Measurements from ENCODE around the gene MID1. TPM values are rescaled to one million over a fixed set of nuclear protein-coding genes. Genes with fewer than 3 reads are reported as not detected.

MID1 gene
- total RNA-seq, 2 experiments from 2014 or later, result 0.28 to 0.70 TPM

DNA sequence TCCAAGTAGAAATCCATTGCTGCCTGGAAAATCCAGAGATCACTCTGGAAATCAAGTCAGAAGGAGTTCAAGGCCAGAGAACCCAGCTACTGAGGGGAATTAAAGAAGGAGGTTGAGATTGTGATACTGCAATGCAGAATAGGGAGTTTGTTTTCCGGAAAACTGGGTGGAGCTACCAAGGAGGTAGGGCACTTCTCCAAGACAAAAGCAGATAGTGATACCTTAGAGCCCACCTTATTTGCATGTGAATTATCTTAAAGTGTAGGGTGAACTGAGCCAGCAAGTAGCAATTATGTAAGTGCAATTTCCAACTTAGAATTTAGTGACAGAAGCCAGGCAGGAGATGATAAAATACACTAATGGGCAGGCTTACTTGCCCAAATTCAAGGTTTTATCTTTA is 178.9 kb downstream of the MID1 start:
- H3K9me3 Mint-ChIP-seq, result no peaks in the 10 kb centered on the region
- H3K4me1 Mint-ChIP-seq, result no peaks in the 10 kb centered on the region
- H3K4me3 Mint-ChIP-seq, result no peak overlapping the region
- H3K27ac Mint-ChIP-seq, result no peak overlapping the region
- no peaks in the 10 kb centered on the region for H3K36me3 Mint-ChIP-seq
- no peak for DNase-seq
- peaks cover 5% of the 10 kb centered on the region for H3K27me3 Mint-ChIP-seq

- H3K27ac Mint-ChIP-seq, result no peak overlapping the region
- no peaks in the 10 kb centered on the region for H3K27me3 Mint-ChIP-seq
- no peaks in the 10 kb centered on the region for H3K36me3 Mint-ChIP-seq
- DNase-seq, result no peak
- no peak overlapping the region for H3K4me3 Mint-ChIP-seq
- H3K4me1 Mint-ChIP-seq, result no peaks in the 10 kb centered on the region
- no peaks in the 10 kb centered on the region for H3K9me3 Mint-ChIP-seq
Measured at GRCh38 chrX:10433296-10433965, 187.0 kb downstream of the MID1 start.

GRCh38 chrX:10429908-10430307 is 190.5 kb downstream of the MID1 start:
- DNase-seq, result no peak
- Mint-ChIP-seq H3K9me3 (no peaks in the 10 kb centered on the region), H3K4me1 (no peaks in the 10 kb centered on the region), H3K27me3 (no peaks in the 10 kb centered on the region), H3K27ac (no peak overlapping the region), H3K4me3 (no peak overlapping the region), H3K36me3 (no peaks in the 10 kb centered on the region)

DNA sequence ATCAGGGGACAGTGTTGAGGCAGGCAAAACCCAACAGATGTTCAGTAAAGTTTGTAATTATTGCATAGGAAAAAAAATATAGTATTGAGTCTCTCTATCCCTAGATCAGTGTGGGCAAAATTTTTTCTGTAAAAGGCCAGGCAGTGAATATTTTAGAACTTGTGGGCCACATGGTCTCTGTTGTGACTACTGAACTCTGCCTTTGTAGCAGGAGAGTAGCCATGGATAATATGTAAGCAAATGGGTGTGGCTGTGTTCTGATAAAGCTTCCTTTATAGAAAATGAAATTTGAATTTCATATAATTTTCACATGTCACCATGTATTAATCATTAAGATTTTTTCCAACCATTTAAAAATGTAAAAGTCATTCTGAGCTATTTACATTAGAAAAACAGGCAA is 193.1 kb downstream of the MID1 start:
- no peak overlapping the region for H3K27ac Mint-ChIP-seq
- no peaks in the 10 kb centered on the region for H3K4me1 Mint-ChIP-seq
- H3K9me3 Mint-ChIP-seq, result no peaks in the 10 kb centered on the region
- no peak overlapping the region for H3K4me3 Mint-ChIP-seq
- no peak for DNase-seq
- no peaks in the 10 kb centered on the region for H3K36me3 Mint-ChIP-seq
- H3K27me3 Mint-ChIP-seq, result no peaks in the 10 kb centered on the region

GRCh38 chrX:10423716-10424115 is 196.7 kb downstream of the MID1 start:
- H3K27me3 Mint-ChIP-seq, result no peaks in the 10 kb centered on the region
- H3K9me3 Mint-ChIP-seq, result no peaks in the 10 kb centered on the region
- H3K27ac Mint-ChIP-seq, result no peak overlapping the region
- no peaks in the 10 kb centered on the region for H3K36me3 Mint-ChIP-seq
- no peak overlapping the region for H3K4me3 Mint-ChIP-seq
- no peak for DNase-seq
- H3K4me1 Mint-ChIP-seq, result no peaks in the 10 kb centered on the region

GRCh38 chrX:10420134-10420533 is 200.3 kb downstream of the MID1 start:
- Mint-ChIP-seq H3K27ac (no peak overlapping the region), H3K36me3 (no peaks in the 10 kb centered on the region), H3K27me3 (no peaks in the 10 kb centered on the region), H3K4me3 (no peak overlapping the region), H3K4me1 (no peaks in the 10 kb centered on the region), H3K9me3 (no peaks in the 10 kb centered on the region)
- no peak for DNase-seq

GRCh38 chrX:10416424-10416823 is 204.0 kb downstream of the MID1 start:
- Mint-ChIP-seq H3K36me3 (no peaks in the 10 kb centered on the region), H3K9me3 (no peaks in the 10 kb centered on the region), H3K27me3 (no peaks in the 10 kb centered on the region), H3K27ac (no peak overlapping the region), H3K4me3 (no peak overlapping the region), H3K4me1 (no peaks in the 10 kb centered on the region)
- DNase-seq, result no peak

DNA sequence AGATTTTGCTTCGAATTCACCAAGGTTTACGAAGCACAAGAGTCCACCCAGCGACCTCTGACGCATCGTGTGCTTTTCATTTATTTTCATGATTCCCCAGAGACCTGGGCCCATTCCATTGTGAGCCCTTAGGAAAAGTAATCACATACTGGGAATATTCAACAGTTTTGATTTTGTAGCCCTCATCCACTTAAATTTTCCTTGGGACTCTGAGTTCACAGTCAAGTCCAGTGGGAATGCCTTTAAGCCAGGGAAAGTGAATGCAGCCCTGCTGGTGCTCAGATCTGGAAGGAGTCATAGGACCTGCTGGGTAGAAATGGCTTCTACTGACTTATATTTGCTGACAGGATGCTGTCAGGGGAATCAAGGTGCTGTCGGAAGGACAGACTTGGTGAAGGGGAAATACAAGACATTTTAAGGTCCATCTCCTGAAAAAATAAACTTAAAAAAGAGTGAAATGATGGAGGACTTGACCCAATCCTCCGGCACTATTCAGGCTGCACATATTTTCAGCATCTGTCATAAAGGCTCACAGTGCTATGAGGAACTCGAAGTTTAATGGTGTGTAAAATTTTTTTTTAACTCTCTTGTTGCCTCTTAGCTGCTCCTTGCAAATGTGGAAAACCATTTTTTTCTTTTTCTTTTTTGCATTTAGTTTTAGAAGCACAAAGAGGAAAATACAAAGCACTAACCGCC is 204.9 kb downstream of the MID1 start:
- no peaks in the 10 kb centered on the region for H3K36me3 Mint-ChIP-seq
- no peak for DNase-seq
- no peaks in the 10 kb centered on the region for H3K4me1 Mint-ChIP-seq
- H3K9me3 Mint-ChIP-seq, result no peaks in the 10 kb centered on the region
- no peak overlapping the region for H3K27ac Mint-ChIP-seq
- no peaks in the 10 kb centered on the region for H3K27me3 Mint-ChIP-seq
- H3K4me3 Mint-ChIP-seq, result no peak overlapping the region

- no peaks in the 10 kb centered on the region for H3K36me3 Mint-ChIP-seq
- DNase-seq, result no peak
- H3K9me3 Mint-ChIP-seq, result no peaks in the 10 kb centered on the region
- no peaks in the 10 kb centered on the region for H3K27me3 Mint-ChIP-seq
- H3K27ac Mint-ChIP-seq, result no peak overlapping the region
- H3K4me3 Mint-ChIP-seq, result no peak overlapping the region
- H3K4me1 Mint-ChIP-seq, result no peaks in the 10 kb centered on the region
Measured at GRCh38 chrX:10414862-10415261, 205.5 kb downstream of the MID1 start.

DNA sequence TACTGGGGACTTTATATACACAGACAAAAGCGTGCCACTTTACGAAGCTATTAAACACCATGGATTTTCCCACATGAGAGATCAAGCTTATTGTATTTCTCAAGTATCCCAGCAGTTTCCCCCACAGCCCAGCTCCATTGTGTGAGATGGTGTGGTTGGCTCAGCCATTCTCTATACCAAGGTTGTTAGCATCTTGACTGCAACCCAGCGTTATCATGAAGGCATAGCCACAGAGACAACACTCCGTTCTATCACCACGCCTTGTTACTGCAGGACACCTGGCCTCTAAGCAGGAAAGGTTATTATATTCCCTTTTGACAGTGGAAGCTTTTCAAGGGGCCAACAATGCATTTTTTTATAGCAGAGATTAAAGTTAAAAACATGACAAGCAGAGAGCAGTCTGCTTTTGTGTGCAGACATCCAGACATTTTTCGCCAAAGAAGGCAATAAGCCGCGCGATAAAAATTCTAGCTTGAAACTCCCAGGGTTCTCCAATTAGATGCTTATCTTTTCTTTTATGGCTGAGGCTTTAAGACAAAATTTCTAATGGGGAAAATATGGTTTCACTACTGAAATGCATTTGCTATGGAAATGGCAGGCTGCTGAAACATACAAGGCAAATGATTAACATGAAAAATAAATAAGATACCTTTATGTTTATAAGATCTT is 206.1 kb downstream of the MID1 start:
- H3K4me3 Mint-ChIP-seq, result no peak overlapping the region
- no peaks in the 10 kb centered on the region for H3K27me3 Mint-ChIP-seq
- DNase-seq, result no peak
- H3K36me3 Mint-ChIP-seq, result no peaks in the 10 kb centered on the region
- H3K4me1 Mint-ChIP-seq, result no peaks in the 10 kb centered on the region
- no peak overlapping the region for H3K27ac Mint-ChIP-seq
- H3K9me3 Mint-ChIP-seq, result no peaks in the 10 kb centered on the region

GRCh38 chrX:10404436-10404835 is 215.9 kb downstream of the MID1 start:
- Mint-ChIP-seq H3K4me1 (no peaks in the 10 kb centered on the region), H3K9me3 (peaks cover 1% of the 10 kb centered on the region), H3K27me3 (no peaks in the 10 kb centered on the region), H3K36me3 (no peaks in the 10 kb centered on the region), H3K4me3 (no peak overlapping the region), H3K27ac (no peak overlapping the region)
- DNase-seq, result no peak

GRCh38 chrX:10401239-10401638 is 219.1 kb downstream of the MID1 start:
- Mint-ChIP-seq H3K4me1 (no peaks in the 10 kb centered on the region), H3K27me3 (no peaks in the 10 kb centered on the region), H3K36me3 (no peaks in the 10 kb centered on the region), H3K9me3 (peaks cover 1% of the 10 kb centered on the region), H3K4me3 (no peak overlapping the region), H3K27ac (no peak overlapping the region)
- no peak for DNase-seq

DNA sequence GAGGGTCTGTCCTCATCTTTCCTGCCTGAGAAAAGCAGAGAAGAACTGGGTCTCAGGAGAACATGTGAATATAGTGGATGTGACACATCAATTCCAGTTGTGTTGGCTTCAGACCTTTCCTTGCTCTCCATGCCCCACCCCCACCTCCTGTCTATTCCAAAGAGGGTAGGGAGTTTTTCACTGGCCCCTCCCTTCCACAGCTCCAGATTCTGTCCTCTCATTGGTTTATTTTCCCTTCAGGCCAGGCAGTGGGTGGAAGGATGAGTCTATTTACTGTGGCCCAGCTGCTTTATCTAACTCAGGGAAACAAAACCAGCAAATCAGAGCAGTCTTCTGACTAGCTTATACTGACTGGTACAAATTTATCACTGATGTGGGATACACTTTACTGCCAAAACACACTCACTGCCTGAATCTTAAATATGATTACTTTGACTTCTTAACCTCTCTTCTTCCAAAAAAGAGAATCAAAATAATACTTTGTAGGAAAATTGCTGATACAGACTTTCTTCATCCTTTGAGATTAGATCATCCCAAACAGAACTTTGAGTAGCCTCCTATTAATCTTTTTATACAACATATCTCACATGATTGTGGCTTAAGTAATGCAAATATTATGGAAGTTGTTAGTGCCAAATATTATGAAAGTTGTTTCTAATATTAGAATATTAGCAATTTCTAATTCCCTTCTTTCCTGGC is 221.2 kb downstream of the MID1 start:
- no peaks in the 10 kb centered on the region for H3K27me3 Mint-ChIP-seq
- no peaks in the 10 kb centered on the region for H3K36me3 Mint-ChIP-seq
- H3K27ac Mint-ChIP-seq, result no peak overlapping the region
- H3K9me3 Mint-ChIP-seq, result peaks cover 1% of the 10 kb centered on the region
- no peaks in the 10 kb centered on the region for H3K4me1 Mint-ChIP-seq
- no peak overlapping the region for H3K4me3 Mint-ChIP-seq
- DNase-seq, result no peak

- DNase-seq, result no peak
- peaks cover 1% of the 10 kb centered on the region for H3K9me3 Mint-ChIP-seq
- no peaks in the 10 kb centered on the region for H3K27me3 Mint-ChIP-seq
- no peak overlapping the region for H3K4me3 Mint-ChIP-seq
- H3K36me3 Mint-ChIP-seq, result no peaks in the 10 kb centered on the region
- no peaks in the 10 kb centered on the region for H3K4me1 Mint-ChIP-seq
- H3K27ac Mint-ChIP-seq, result no peak overlapping the region
Measured at GRCh38 chrX:10398215-10398614, 222.2 kb downstream of the MID1 start.

- Mint-ChIP-seq H3K9me3 (peaks cover 1% of the 10 kb centered on the region), H3K36me3 (no peaks in the 10 kb centered on the region), H3K4me3 (no peak overlapping the region), H3K27ac (no peak overlapping the region), H3K4me1 (no peaks in the 10 kb centered on the region), H3K27me3 (no peaks in the 10 kb centered on the region)
- no peak for DNase-seq
Measured at GRCh38 chrX:10397349-10397748, 223.0 kb downstream of the MID1 start.
